ENCODE data around the gene PRR3.

DNA sequence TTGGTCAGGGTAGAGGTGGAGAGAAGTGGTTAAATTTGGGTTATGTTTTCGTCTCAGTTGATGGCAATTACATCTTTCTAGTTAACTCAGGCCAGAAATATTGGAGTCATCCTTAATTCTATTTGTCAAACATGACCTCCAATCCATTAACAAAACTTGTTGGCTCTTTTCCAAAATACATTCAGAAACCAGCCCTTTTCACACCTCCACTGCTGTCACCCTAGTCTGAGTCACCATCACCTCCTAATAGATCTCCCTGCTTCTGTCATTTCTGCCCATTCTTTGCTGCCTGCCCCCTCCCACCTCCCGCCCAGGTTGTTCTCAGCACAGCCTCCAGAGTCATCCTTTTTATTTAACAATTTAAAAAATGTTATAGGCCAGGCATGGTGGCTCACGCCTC, 11.2 kb downstream of the PRR3 start:
- TF ChIP-seq, protein P1, sequence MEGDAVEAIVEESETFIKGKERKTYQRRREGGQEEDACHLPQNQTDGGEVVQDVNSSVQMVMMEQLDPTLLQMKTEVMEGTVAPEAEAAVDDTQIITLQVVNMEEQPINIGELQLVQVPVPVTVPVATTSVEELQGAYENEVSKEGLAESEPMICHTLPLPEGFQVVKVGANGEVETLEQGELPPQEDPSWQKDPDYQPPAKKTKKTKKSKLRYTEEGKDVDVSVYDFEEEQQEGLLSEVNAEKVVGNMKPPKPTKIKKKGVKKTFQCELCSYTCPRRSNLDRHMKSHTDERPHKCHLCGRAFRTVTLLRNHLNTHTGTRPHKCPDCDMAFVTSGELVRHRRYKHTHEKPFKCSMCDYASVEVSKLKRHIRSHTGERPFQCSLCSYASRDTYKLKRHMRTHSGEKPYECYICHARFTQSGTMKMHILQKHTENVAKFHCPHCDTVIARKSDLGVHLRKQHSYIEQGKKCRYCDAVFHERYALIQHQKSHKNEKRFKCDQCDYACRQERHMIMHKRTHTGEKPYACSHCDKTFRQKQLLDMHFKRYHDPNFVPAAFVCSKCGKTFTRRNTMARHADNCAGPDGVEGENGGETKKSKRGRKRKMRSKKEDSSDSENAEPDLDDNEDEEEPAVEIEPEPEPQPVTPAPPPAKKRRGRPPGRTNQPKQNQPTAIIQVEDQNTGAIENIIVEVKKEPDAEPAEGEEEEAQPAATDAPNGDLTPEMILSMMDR (IDR thresholded peaks at IDR 0.05; ENCODE audit: low read depth, low read length, missing input control): no peak
- TF ChIP-seq YY1 (IDR thresholded peaks at IDR 0.05) (no peak), RXRA (IDR thresholded peaks at IDR 0.05) (no peak)
